Measurements from ENCODE around the gene ZACN. TPM values are rescaled to one million over a fixed set of nuclear protein-coding genes. Genes with fewer than 3 reads are reported as not detected.

The ZACN gene
- polyA plus RNA-seq, 1 of the 3 experiments (the other 2 are of a cell fraction), result not detected

GRCh38 chr17:76032780-76033108 lies 46.2 kb upstream of the ZACN start:
- H3K9ac ChIP-seq, result no peak overlapping the region
- H3K4me3 ChIP-seq (ENCODE audit: low read depth in 2 of 2, low read length in 1 of 2), result no peak overlapping the region
- WGBS (ENCODE audit: low lambda C conversion rate), result 88% methylated on average over 5 of the region's 5 CpGs
- H3K27ac ChIP-seq (ENCODE audit: low read depth in 2 of 2, low read length in 1 of 2), result no peak overlapping the region
- H3K36me3 ChIP-seq (replicated peaks in 1 of 2; ENCODE audit: control insufficient read depth in 1 of 2, insufficient read depth in 2 of 2, low read length in 1 of 2), result no peaks in the 10 kb centered on the region
- no peaks in the 10 kb centered on the region for H3K9me3 ChIP-seq
- peaks cover 13% of the 10 kb centered on the region for H3F3A ChIP-seq (replicated peaks; ENCODE audit: insufficient read depth)
- H2AFZ ChIP-seq (ENCODE audit: low read depth), result no peak overlapping the region
- no peaks in the 10 kb centered on the region for H3K79me2 ChIP-seq (ENCODE audit: insufficient read depth)
- H3K4me2 ChIP-seq, result no peak overlapping the region
- no peak for DNase-seq
- no peak for TF ChIP-seq GATA2 (CRISPR knock-in tag; IDR thresholded peaks at IDR 0.05)
- TF ChIP-seq POLR2AphosphoS5 (IDR thresholded peaks at IDR 0.05; ENCODE audit: low read depth, low read length), result no peak
- no peak for TF ChIP-seq FOXJ3 (CRISPR knock-in tag; IDR thresholded peaks at IDR 0.05)
- no peak for TF ChIP-seq YY1 (IDR thresholded peaks at IDR 0.05; ENCODE audit: low read depth)
- TF ChIP-seq NRF1 (IDR thresholded peaks at IDR 0.05; ENCODE audit: low read depth, low read length), result no peak
- no peak for TF ChIP-seq TAF1 (IDR thresholded peaks at IDR 0.05; ENCODE audit: borderline replicate concordance, low read depth, low read length)
- TF ChIP-seq RAD21 (IDR thresholded peaks at IDR 0.05; ENCODE audit: low read length), result no peak
- TF ChIP-seq RFX5 (IDR thresholded peaks at IDR 0.05; ENCODE audit: low read length), result no peak
- TF ChIP-seq PBX3 (IDR thresholded peaks at IDR 0.05), result no peak
- TF ChIP-seq TCF12 (IDR thresholded peaks at IDR 0.05), result no peak
- TF ChIP-seq EZH2phosphoT487 (IDR thresholded peaks at IDR 0.05; ENCODE audit: borderline replicate concordance, low read depth), result no peak
- TF ChIP-seq MXI1 (IDR thresholded peaks at IDR 0.05; ENCODE audit: low read depth, low read length), result no peak
- no peak for TF ChIP-seq MAX (IDR thresholded peaks at IDR 0.05; ENCODE audit: low read depth)
- peaks cover 9 to 23% of the 10 kb centered on the region in 2 experiments; a peak in 3 of 4 replicates for H3K4me1 ChIP-seq (ENCODE audit: control insufficient read depth in 1 of 2, insufficient read depth in 2 of 2, low read depth in 1 of 2, low read length in 1 of 2)
- H3K9me2 ChIP-seq, result no peaks in the 10 kb centered on the region
- no peaks in the 10 kb centered on the region for H4K20me1 ChIP-seq (ENCODE audit: insufficient read depth)
- ChIA-PET CTCF (interaction anchor here (0.7 to 13.5 kb wide), 9 partner anchors 13 to 353 kb away, joined by 3 to 133 read pairs (median 4); no protein-coding TSS in a partner anchor), POLR2A (no interaction called here)
- H3K27me3 ChIP-seq (ENCODE audit: insufficient read depth), result no peaks in the 10 kb centered on the region

GRCh38 chr17:76033139-76033538 lies 45.8 kb upstream of the ZACN start:
- Histone ChIP-seq H3K27ac (ENCODE audit: low read depth in 2 of 2, low read length in 1 of 2) (no peak overlapping the region), H3K4me2 (no peak overlapping the region), H3K4me3 (ENCODE audit: low read depth in 2 of 2, low read length in 1 of 2) (no peak overlapping the region), H3K9me3 (no peaks in the 10 kb centered on the region), H3K4me1 (ENCODE audit: control insufficient read depth in 1 of 2, insufficient read depth in 2 of 2, low read depth in 1 of 2, low read length in 1 of 2) (peaks cover 9 to 23% of the 10 kb centered on the region in 2 experiments; a peak in 3 of 4 replicates), H2AFZ (ENCODE audit: low read depth) (no peak overlapping the region), H3K36me3 (replicated peaks in 1 of 2; ENCODE audit: control insufficient read depth in 1 of 2, insufficient read depth in 2 of 2, low read length in 1 of 2) (peaks cover under 1 to 3% of the 10 kb centered on the region in 2 experiments), H3K27me3 (ENCODE audit: insufficient read depth) (no peaks in the 10 kb centered on the region), H3F3A (replicated peaks; ENCODE audit: insufficient read depth) (peaks cover 13% of the 10 kb centered on the region), H3K9ac (no peak overlapping the region), H4K20me1 (ENCODE audit: insufficient read depth) (no peaks in the 10 kb centered on the region), H3K79me2 (ENCODE audit: insufficient read depth) (no peaks in the 10 kb centered on the region), H3K9me2 (no peaks in the 10 kb centered on the region)
- DNase-seq, result no peak
- POLR2A ChIA-PET, result no interaction called here
- TF ChIP-seq GATA2 (CRISPR knock-in tag; IDR thresholded peaks at IDR 0.05) (no peak), SMC3 (IDR thresholded peaks at IDR 0.05; ENCODE audit: low read depth, low read length) (no peak), MAX (IDR thresholded peaks at IDR 0.05; ENCODE audit: low read depth) (no peak), YY1 (IDR thresholded peaks at IDR 0.05; ENCODE audit: low read depth) (no peak), ZBTB33 (IDR thresholded peaks at IDR 0.05; ENCODE audit: borderline replicate concordance, low read depth) (no peak), CTCF (IDR thresholded peaks at IDR 0.05) (no peak), MEF2A (IDR thresholded peaks at IDR 0.05; ENCODE audit: borderline replicate concordance, low read depth) (no peak), USF1 (IDR thresholded peaks at IDR 0.05; ENCODE audit: borderline replicate concordance, low read depth) (no peak), SIN3A (IDR thresholded peaks at IDR 0.05; ENCODE audit: borderline replicate concordance, low read depth, low read length) (no peak), FOXM1 (IDR thresholded peaks at IDR 0.05; ENCODE audit: low read depth) (no peak), TAF1 (IDR thresholded peaks at IDR 0.05; ENCODE audit: borderline replicate concordance, low read depth, low read length) (no peak), RXRA (IDR thresholded peaks at IDR 0.05; ENCODE audit: borderline replicate concordance, low read depth) (no peak)
- WGBS (ENCODE audit: low lambda C conversion rate), result 92% methylated on average over 6 of the region's 6 CpGs
- CTCF ChIA-PET, result interaction anchor here (0.8 to 13.5 kb wide), 5 partner anchors 18 to 246 kb away, joined by 3 to 133 read pairs (median 4); no protein-coding TSS in a partner anchor
